ENCODE results near the gene ZNF530. TPM values are rescaled to one million over a fixed set of nuclear protein-coding genes. Genes with fewer than 3 reads are reported as not detected.

The ZNF530 gene
- total and polyA plus RNA-seq, 9 donors: 2.0 to 8.9 (median 3.6) TPM

- Histone ChIP-seq H3K36me3 (no peaks in the 10 kb centered on the region), H3K4me3 (no peak overlapping the region), H3K9me3 (peaks cover 0 to 13% of the 10 kb centered on the region in 2 donors), H3K27ac (no peak overlapping the region), H3K27me3 (no peaks in the 10 kb centered on the region), H3K4me1 (ENCODE audit: insufficient read depth) (no peaks in the 10 kb centered on the region)
- WGBS, 3 donors: 49 to 71% (median 55%) methylated on average over 1 of the region's 1 CpG
- TF ChIP-seq EP300 (IDR thresholded peaks at IDR 0.05) (no peak), POLR2A (IDR thresholded peaks at IDR 0.05) (no peak)
- TF ChIP-seq, protein P1, sequence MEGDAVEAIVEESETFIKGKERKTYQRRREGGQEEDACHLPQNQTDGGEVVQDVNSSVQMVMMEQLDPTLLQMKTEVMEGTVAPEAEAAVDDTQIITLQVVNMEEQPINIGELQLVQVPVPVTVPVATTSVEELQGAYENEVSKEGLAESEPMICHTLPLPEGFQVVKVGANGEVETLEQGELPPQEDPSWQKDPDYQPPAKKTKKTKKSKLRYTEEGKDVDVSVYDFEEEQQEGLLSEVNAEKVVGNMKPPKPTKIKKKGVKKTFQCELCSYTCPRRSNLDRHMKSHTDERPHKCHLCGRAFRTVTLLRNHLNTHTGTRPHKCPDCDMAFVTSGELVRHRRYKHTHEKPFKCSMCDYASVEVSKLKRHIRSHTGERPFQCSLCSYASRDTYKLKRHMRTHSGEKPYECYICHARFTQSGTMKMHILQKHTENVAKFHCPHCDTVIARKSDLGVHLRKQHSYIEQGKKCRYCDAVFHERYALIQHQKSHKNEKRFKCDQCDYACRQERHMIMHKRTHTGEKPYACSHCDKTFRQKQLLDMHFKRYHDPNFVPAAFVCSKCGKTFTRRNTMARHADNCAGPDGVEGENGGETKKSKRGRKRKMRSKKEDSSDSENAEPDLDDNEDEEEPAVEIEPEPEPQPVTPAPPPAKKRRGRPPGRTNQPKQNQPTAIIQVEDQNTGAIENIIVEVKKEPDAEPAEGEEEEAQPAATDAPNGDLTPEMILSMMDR (IDR thresholded peaks at IDR 0.05): no peak
- intact Hi-C loops (cut with DNase I): no loop called here
- no peak for DNase-seq
Measured at GRCh38 chr19:57656346-57656745, 56.7 kb downstream of the ZNF530 start.

Other genes with a start within 250 kb of the ZNF530 start
- gene ZNF304, start 248.6 kb upstream of the ZNF530 start, total RNA-seq: 10 to 100 TPM in 3 of 7 donors, 1 to 10 TPM in 4; 3.0 to 13.0 (median 9.1) TPM
- gene ZNF304, start 248.6 kb upstream of the ZNF530 start, polyA plus RNA-seq: 10 to 100 TPM in 1 of 2 donors, 1 to 10 TPM in 1; 4.8 to 12.5 TPM
- gene TRAPPC2B, start 236.3 kb upstream of the ZNF530 start, total RNA-seq: 10 to 100 TPM in 6 of 7 donors, 1 to 10 TPM in 1; 9.1 to 23.6 (median 11.6) TPM
- gene TRAPPC2B, start 236.3 kb upstream of the ZNF530 start, polyA plus RNA-seq: 10 to 100 TPM; 10.3 to 25.1 TPM
- gene ZNF547, start 236.3 kb upstream of the ZNF530 start, total RNA-seq: 1 to 10 TPM; 1.2 to 4.7 (median 3.0) TPM
- gene ZNF547, start 236.3 kb upstream of the ZNF530 start, polyA plus RNA-seq: 1 to 10 TPM; 1.8 to 2.9 TPM
- 10 to 100 TPM; 14.5 to 28.2 (median 24.4) TPM for gene ZNF548, start 210.0 kb upstream of the ZNF530 start, total RNA-seq
- 10 to 100 TPM; 13.4 to 13.7 TPM for gene ZNF548, start 210.0 kb upstream of the ZNF530 start, polyA plus RNA-seq
- 10 to 100 TPM in 6 of 7 donors, 1 to 10 TPM in 1; 5.4 to 22.4 (median 18.7) TPM for gene ZNF17, start 188.7 kb upstream of the ZNF530 start, total RNA-seq
- gene ZNF17, start 188.7 kb upstream of the ZNF530 start, polyA plus RNA-seq: 1 to 10 TPM; 6.3 to 7.2 TPM
- gene ZNF749, start 164.6 kb upstream of the ZNF530 start, total RNA-seq: 10 to 100 TPM in 4 of 7 donors, 1 to 10 TPM in 3; 7.5 to 21.7 (median 10.8) TPM
- gene ZNF749, start 164.6 kb upstream of the ZNF530 start, polyA plus RNA-seq: 10 to 100 TPM in 1 of 2 donors, 1 to 10 TPM in 1; 4.0 to 12.9 TPM
- gene VN1R1, start 142.7 kb upstream of the ZNF530 start, total RNA-seq: 1 to 10 TPM in 5 of 7 donors, under 1 TPM in 2; 0.60 to 2.2 (median 1.3) TPM
- gene VN1R1, start 142.7 kb upstream of the ZNF530 start, polyA plus RNA-seq: under 1 TPM; 0.38 to 0.50 TPM
- 10 to 100 TPM in 6 of 7 donors, 1 to 10 TPM in 1; 6.5 to 23.0 (median 15.8) TPM for gene ZNF772, start 122.3 kb upstream of the ZNF530 start, total RNA-seq
- gene ZNF772, start 122.3 kb upstream of the ZNF530 start, polyA plus RNA-seq: 1 to 10 TPM; 3.3 to 6.8 TPM
- 10 to 100 TPM in 6 of 7 donors, 1 to 10 TPM in 1; 6.8 to 14.7 (median 12.1) TPM for gene ZNF419, start 112.1 kb upstream of the ZNF530 start, total RNA-seq
- 1 to 10 TPM; 7.2 to 8.5 TPM for gene ZNF419, start 112.1 kb upstream of the ZNF530 start, polyA plus RNA-seq
- gene ZNF773, start 99.9 kb upstream of the ZNF530 start, total RNA-seq: 10 to 100 TPM in 4 of 7 donors, 1 to 10 TPM in 3; 8.1 to 16.3 (median 10.5) TPM
- gene ZNF773, start 99.9 kb upstream of the ZNF530 start, polyA plus RNA-seq: 1 to 10 TPM; 6.8 to 8.6 TPM
- gene ZNF549, start 72.5 kb upstream of the ZNF530 start, total RNA-seq: 10 to 100 TPM in 4 of 7 donors, 1 to 10 TPM in 3; 3.9 to 11.9 (median 10.1) TPM
- 1 to 10 TPM; 4.0 to 8.1 TPM for gene ZNF549, start 72.5 kb upstream of the ZNF530 start, polyA plus RNA-seq
- gene ZNF550, start 40.0 kb upstream of the ZNF530 start, total RNA-seq: 10 to 100 TPM in 5 of 7 donors, 1 to 10 TPM in 2; 6.7 to 17.1 (median 11.4) TPM
- gene ZNF550, start 40.0 kb upstream of the ZNF530 start, polyA plus RNA-seq: 1 to 10 TPM; 6.8 to 7.3 TPM
- gene ZNF416, start 21.0 kb upstream of the ZNF530 start, total RNA-seq: 10 to 100 TPM in 1 of 7 donors, 1 to 10 TPM in 6; 2.2 to 10.9 (median 7.6) TPM
- 1 to 10 TPM; 3.9 to 9.2 TPM for gene ZNF416, start 21.0 kb upstream of the ZNF530 start, polyA plus RNA-seq
- 10 to 100 TPM in 1 of 7 donors, 1 to 10 TPM in 6; 3.4 to 10.2 (median 8.4) TPM for gene ZIK1, start 15.7 kb upstream of the ZNF530 start, total RNA-seq
- 1 to 10 TPM; 5.5 to 5.7 TPM for gene ZIK1, start 15.7 kb upstream of the ZNF530 start, polyA plus RNA-seq
- 10 to 100 TPM; 13.4 to 22.9 (median 22.2) TPM for gene ZNF134, start 14.4 kb downstream of the ZNF530 start, total RNA-seq
- gene ZNF134, start 14.4 kb downstream of the ZNF530 start, polyA plus RNA-seq: 10 to 100 TPM in 1 of 2 donors, 1 to 10 TPM in 1; 9.2 to 12.6 TPM
- 10 to 100 TPM in 6 of 7 donors, 1 to 10 TPM in 1; 8.3 to 16.7 (median 12.0) TPM for gene ZNF211, start 33.3 kb downstream of the ZNF530 start, total RNA-seq
- 10 to 100 TPM in 1 of 2 donors, 1 to 10 TPM in 1; 8.4 to 16.3 TPM for gene ZNF211, start 33.3 kb downstream of the ZNF530 start, polyA plus RNA-seq
- 1 to 10 TPM in 1 of 7 donors, under 1 TPM in 1, not detected in 5; 0.13 to 1.3 TPM for gene ZSCAN4, start 69.0 kb downstream of the ZNF530 start, total RNA-seq
- under 1 TPM; 0.07 to 0.08 TPM for gene ZSCAN4, start 69.0 kb downstream of the ZNF530 start, polyA plus RNA-seq
- 10 to 100 TPM in 3 of 7 donors, 1 to 10 TPM in 4; 6.8 to 11.3 (median 9.7) TPM for gene ZNF551, start 82.1 kb downstream of the ZNF530 start, total RNA-seq
- 1 to 10 TPM; 3.8 to 4.2 TPM for gene ZNF551, start 82.1 kb downstream of the ZNF530 start, polyA plus RNA-seq
- gene ZNF154, start 109.3 kb downstream of the ZNF530 start, total RNA-seq: 10 to 100 TPM in 1 of 7 donors, 1 to 10 TPM in 6; 1.1 to 10.4 (median 2.4) TPM
- 1 to 10 TPM; 1.4 to 3.5 TPM for gene ZNF154, start 109.3 kb downstream of the ZNF530 start, polyA plus RNA-seq
- 10 to 100 TPM in 1 of 7 donors, 1 to 10 TPM in 6; 1.5 to 13.2 (median 6.4) TPM for gene ZNF671, start 127.7 kb downstream of the ZNF530 start, total RNA-seq
- 1 to 10 TPM; 2.1 to 5.0 TPM for gene ZNF671, start 127.7 kb downstream of the ZNF530 start, polyA plus RNA-seq
- gene ZNF776, start 146.9 kb downstream of the ZNF530 start, total RNA-seq: 10 to 100 TPM; 11.0 to 25.9 (median 14.6) TPM
- 10 to 100 TPM; 10.2 to 10.7 TPM for gene ZNF776, start 146.9 kb downstream of the ZNF530 start, polyA plus RNA-seq
- gene ZNF586, start 169.8 kb downstream of the ZNF530 start, total RNA-seq: 10 to 100 TPM; 15.4 to 21.7 (median 17.2) TPM
- 10 to 100 TPM in 1 of 2 donors, 1 to 10 TPM in 1; 7.9 to 11.8 TPM for gene ZNF586, start 169.8 kb downstream of the ZNF530 start, polyA plus RNA-seq
- gene ZNF552, start 215.0 kb downstream of the ZNF530 start, total RNA-seq: 1 to 10 TPM; 5.2 to 9.9 (median 7.2) TPM
- 1 to 10 TPM; 4.9 to 7.1 TPM for gene ZNF552, start 215.0 kb downstream of the ZNF530 start, polyA plus RNA-seq
- 10 to 100 TPM in 5 of 7 donors, 1 to 10 TPM in 2; 7.8 to 19.4 (median 12.5) TPM for gene ZNF587B, start 230.4 kb downstream of the ZNF530 start, total RNA-seq
- 1 to 10 TPM; 4.0 to 4.6 TPM for gene ZNF587B, start 230.4 kb downstream of the ZNF530 start, polyA plus RNA-seq
- gene ZNF587, start 250.0 kb downstream of the ZNF530 start, total RNA-seq: 10 to 100 TPM; 20.7 to 41.6 (median 39.4) TPM
- 10 to 100 TPM; 12.3 to 27.7 TPM for gene ZNF587, start 250.0 kb downstream of the ZNF530 start, polyA plus RNA-seq

All from ovary (tissue), 9 donors.